ENCODE results near the gene GPC6.

GPC6 gene

GRCh38 chr13:93655154-93655553, 428.5 kb downstream of the GPC6 start:
- Histone ChIP-seq H3K79me1 (ENCODE audit: low read depth, low read length) (no peaks in the 10 kb centered on the region), H3K9me3 (replicated peaks in 1 of 2; ENCODE audit: control insufficient read depth in 2 of 2, insufficient read depth in 1 of 2, low read depth in 1 of 2, low read length in 2 of 2) (no peaks in the 10 kb centered on the region), H3K4me2 (ENCODE audit: insufficient read depth, low read length, poor library complexity, severe bottlenecking) (no peak overlapping the region), H3K4me1 (ENCODE audit: control insufficient read depth in 2 of 2, insufficient read depth in 1 of 2, low read depth in 1 of 2, low read length in 2 of 2) (peaks cover 0 to 5% of the 10 kb centered on the region in 2 donors), H3K14ac (ENCODE audit: low read length) (no peak overlapping the region), H2BK12ac (ENCODE audit: low read length) (no peak overlapping the region), H4K91ac (ENCODE audit: low read depth, low read length, poor library complexity) (no peak overlapping the region), H2AFZ (ENCODE audit: low read length) (no peak overlapping the region), H3K4me3 (ENCODE audit: low read length in 2 of 2) (no peak overlapping the region), H3K9ac (ENCODE audit: low read depth, low read length, poor library complexity) (no peak overlapping the region), H2BK15ac (ENCODE audit: low read length) (no peak overlapping the region), H3K27me3 (ENCODE audit: control insufficient read depth in 3 of 3, insufficient read depth in 3 of 3, low read depth in 1 of 3, low read length in 3 of 3) (no peaks in the 10 kb centered on the region), H2BK120ac (ENCODE audit: low read depth, low read length) (no peak overlapping the region), H3K36me3 (replicated peaks in 1 of 2; ENCODE audit: control insufficient read depth in 2 of 2, insufficient read depth in 2 of 2, low read length in 2 of 2) (no peaks in the 10 kb centered on the region), H2AK5ac (ENCODE audit: low read depth, low read length) (no peak overlapping the region), H3K23ac (ENCODE audit: low read depth, low read length, poor library complexity) (no peak overlapping the region), H3K27ac (replicated peaks; ENCODE audit: low read length) (no peak overlapping the region), H3K4ac (ENCODE audit: low read length) (no peak overlapping the region), H4K8ac (ENCODE audit: low read depth, low read length) (no peak overlapping the region), H3K18ac (ENCODE audit: low read length) (no peak overlapping the region), H2BK5ac (ENCODE audit: low read length) (no peak overlapping the region)
- no CpG with 5 or more reads among the region's 1 CpG for WGBS, 2 donors (ENCODE audit: extremely low coverage in 2 of 2, insufficient read length in 2 of 2, insufficient replicate concordance in 1 of 2)
- DNase-seq (ENCODE audit: low spot score), result no peak

GRCh38 chr13:93660391-93661063, 433.9 kb downstream of the GPC6 start:
- Histone ChIP-seq H3K79me1 (ENCODE audit: low read depth, low read length) (no peaks in the 10 kb centered on the region), H2BK5ac (ENCODE audit: low read length) (no peak overlapping the region), H3K36me3 (replicated peaks in 1 of 2; ENCODE audit: control insufficient read depth in 2 of 2, insufficient read depth in 2 of 2, low read length in 2 of 2) (no peaks in the 10 kb centered on the region), H3K23ac (ENCODE audit: low read depth, low read length, poor library complexity) (no peak overlapping the region), H3K27me3 (ENCODE audit: control insufficient read depth in 3 of 3, insufficient read depth in 3 of 3, low read depth in 1 of 3, low read length in 3 of 3) (no peaks in the 10 kb centered on the region), H2BK15ac (ENCODE audit: low read length) (no peak overlapping the region), H2BK12ac (ENCODE audit: low read length) (no peak overlapping the region), H3K27ac (replicated peaks; ENCODE audit: low read length) (no peak overlapping the region), H3K18ac (ENCODE audit: low read length) (no peak overlapping the region), H2AFZ (ENCODE audit: low read length) (no peak overlapping the region), H3K9me3 (replicated peaks in 1 of 2; ENCODE audit: control insufficient read depth in 2 of 2, insufficient read depth in 1 of 2, low read depth in 1 of 2, low read length in 2 of 2) (no peaks in the 10 kb centered on the region), H4K91ac (ENCODE audit: low read depth, low read length, poor library complexity) (no peak overlapping the region), H4K8ac (ENCODE audit: low read depth, low read length) (no peak overlapping the region), H3K4me3 (ENCODE audit: low read length in 2 of 2) (no peak overlapping the region), H3K4ac (ENCODE audit: low read length) (no peak overlapping the region), H2BK120ac (ENCODE audit: low read depth, low read length) (no peak overlapping the region), H3K14ac (ENCODE audit: low read length) (no peak overlapping the region), H3K9ac (ENCODE audit: low read depth, low read length, poor library complexity) (no peak overlapping the region), H3K4me1 (ENCODE audit: control insufficient read depth in 2 of 2, insufficient read depth in 1 of 2, low read depth in 1 of 2, low read length in 2 of 2) (no peaks in the 10 kb centered on the region), H2AK5ac (ENCODE audit: low read depth, low read length) (no peak overlapping the region), H3K4me2 (ENCODE audit: insufficient read depth, low read length, poor library complexity, severe bottlenecking) (no peak overlapping the region)
- no peak for DNase-seq (ENCODE audit: low spot score)

DNA sequence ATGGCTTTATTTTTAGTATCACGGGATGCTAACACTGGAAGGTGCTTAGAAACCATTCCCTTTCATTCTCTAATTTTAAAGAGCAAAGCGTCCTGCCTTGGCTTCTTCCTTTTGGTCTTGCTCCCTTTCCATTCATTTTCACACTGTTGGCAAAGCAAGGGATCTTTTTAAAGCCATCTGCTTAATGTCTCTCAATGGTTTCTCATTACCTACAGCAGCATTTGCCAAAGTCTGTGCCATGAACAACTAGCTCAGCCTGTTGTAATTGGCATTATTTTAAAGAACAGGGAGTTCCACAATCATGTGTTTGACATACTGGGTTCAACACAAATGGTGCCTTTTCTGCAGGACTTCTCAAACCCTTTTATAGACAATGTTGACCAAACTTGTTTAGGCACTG, 444.3 kb downstream of the GPC6 start:
- Histone ChIP-seq H3K23ac (ENCODE audit: low read depth, low read length, poor library complexity) (no peak overlapping the region), H3K4ac (ENCODE audit: low read length) (no peak overlapping the region), H3K14ac (ENCODE audit: low read length) (no peak overlapping the region), H4K8ac (ENCODE audit: low read depth, low read length) (no peak overlapping the region), H3K4me3 (ENCODE audit: low read length in 2 of 2) (no peak overlapping the region), H2AFZ (ENCODE audit: low read length) (no peak overlapping the region), H2BK120ac (ENCODE audit: low read depth, low read length) (no peak overlapping the region), H3K4me1 (ENCODE audit: control insufficient read depth in 2 of 2, insufficient read depth in 1 of 2, low read depth in 1 of 2, low read length in 2 of 2) (no peaks in the 10 kb centered on the region), H3K18ac (ENCODE audit: low read length) (no peak overlapping the region), H2BK12ac (ENCODE audit: low read length) (no peak overlapping the region), H3K9ac (ENCODE audit: low read depth, low read length, poor library complexity) (no peak overlapping the region), H2BK5ac (ENCODE audit: low read length) (no peak overlapping the region), H3K36me3 (replicated peaks in 1 of 2; ENCODE audit: control insufficient read depth in 2 of 2, insufficient read depth in 2 of 2, low read length in 2 of 2) (no peaks in the 10 kb centered on the region), H3K4me2 (ENCODE audit: insufficient read depth, low read length, poor library complexity, severe bottlenecking) (no peak overlapping the region), H2AK5ac (ENCODE audit: low read depth, low read length) (no peak overlapping the region), H3K9me3 (replicated peaks in 1 of 2; ENCODE audit: control insufficient read depth in 2 of 2, insufficient read depth in 1 of 2, low read depth in 1 of 2, low read length in 2 of 2) (no peaks in the 10 kb centered on the region), H3K27ac (replicated peaks; ENCODE audit: low read length) (no peak overlapping the region), H3K27me3 (ENCODE audit: control insufficient read depth in 3 of 3, insufficient read depth in 3 of 3, low read depth in 1 of 3, low read length in 3 of 3) (no peaks in the 10 kb centered on the region), H4K91ac (ENCODE audit: low read depth, low read length, poor library complexity) (no peak overlapping the region), H2BK15ac (ENCODE audit: low read length) (no peak overlapping the region), H3K79me1 (ENCODE audit: low read depth, low read length) (no peaks in the 10 kb centered on the region)
- DNase-seq (ENCODE audit: low spot score), result no peak
- no CpG with 5 or more reads among the region's 2 CpGs for WGBS, 2 donors (ENCODE audit: extremely low coverage in 2 of 2, insufficient read length in 2 of 2, insufficient replicate concordance in 1 of 2)

GRCh38 chr13:93672996-93673395, 446.4 kb downstream of the GPC6 start:
- H3K36me3 ChIP-seq (replicated peaks in 1 of 2; ENCODE audit: control insufficient read depth in 2 of 2, insufficient read depth in 2 of 2, low read length in 2 of 2), result no peaks in the 10 kb centered on the region
- H3K9me3 ChIP-seq (replicated peaks in 1 of 2; ENCODE audit: control insufficient read depth in 2 of 2, insufficient read depth in 1 of 2, low read depth in 1 of 2, low read length in 2 of 2), result no peaks in the 10 kb centered on the region
- H4K91ac ChIP-seq (ENCODE audit: low read depth, low read length, poor library complexity), result no peak overlapping the region
- no peak for DNase-seq (ENCODE audit: low spot score)
- H2BK12ac ChIP-seq (ENCODE audit: low read length), result no peak overlapping the region
- H3K4ac ChIP-seq (ENCODE audit: low read length), result no peak overlapping the region
- H2BK15ac ChIP-seq (ENCODE audit: low read length), result no peak overlapping the region
- H3K9ac ChIP-seq (ENCODE audit: low read depth, low read length, poor library complexity), result no peak overlapping the region
- no peak overlapping the region for H2AK5ac ChIP-seq (ENCODE audit: low read depth, low read length)
- H2BK120ac ChIP-seq (ENCODE audit: low read depth, low read length), result no peak overlapping the region
- no peak overlapping the region for H3K27ac ChIP-seq (replicated peaks; ENCODE audit: low read length)
- H3K4me1 ChIP-seq (ENCODE audit: control insufficient read depth in 2 of 2, insufficient read depth in 1 of 2, low read depth in 1 of 2, low read length in 2 of 2), result no peaks in the 10 kb centered on the region
- H3K79me1 ChIP-seq (ENCODE audit: low read depth, low read length), result no peaks in the 10 kb centered on the region
- no peak overlapping the region for H3K14ac ChIP-seq (ENCODE audit: low read length)
- no CpG with 5 or more reads among the region's 1 CpG for WGBS, 2 donors (ENCODE audit: extremely low coverage in 2 of 2, insufficient read length in 2 of 2, insufficient replicate concordance in 1 of 2)
- H2AFZ ChIP-seq (ENCODE audit: low read length), result no peak overlapping the region
- no peak overlapping the region for H2BK5ac ChIP-seq (ENCODE audit: low read length)
- no peaks in the 10 kb centered on the region for H3K27me3 ChIP-seq (ENCODE audit: control insufficient read depth in 3 of 3, insufficient read depth in 3 of 3, low read depth in 1 of 3, low read length in 3 of 3)
- H3K23ac ChIP-seq (ENCODE audit: low read depth, low read length, poor library complexity), result no peak overlapping the region
- no peak overlapping the region for H3K4me3 ChIP-seq (ENCODE audit: low read length in 2 of 2)
- no peak overlapping the region for H4K8ac ChIP-seq (ENCODE audit: low read depth, low read length)
- no peak overlapping the region for H3K18ac ChIP-seq (ENCODE audit: low read length)
- no peak overlapping the region for H3K4me2 ChIP-seq (ENCODE audit: insufficient read depth, low read length, poor library complexity, severe bottlenecking)

Data from neuronal stem cell (in vitro differentiated cells).